GM19025 (cell line): ENCODE results near the gene SYNM.
"Not testable (repeated sequence)": the region's sequence is repeated elsewhere in the genome, so short reads cannot be mapped to it uniquely, and the experiment has no call there.

Experiments
- ATAC-seq: cut with Tn5 transposase; IDR thresholded peaks from one replicate; pipeline ENCODE4 v1.9.1; 2021; ENCODE audit warnings: mild to moderate bottlenecking, low read depth, moderate library complexity; ENCODE audit not compliant: unreplicated experiment

SYNM gene

DNA sequence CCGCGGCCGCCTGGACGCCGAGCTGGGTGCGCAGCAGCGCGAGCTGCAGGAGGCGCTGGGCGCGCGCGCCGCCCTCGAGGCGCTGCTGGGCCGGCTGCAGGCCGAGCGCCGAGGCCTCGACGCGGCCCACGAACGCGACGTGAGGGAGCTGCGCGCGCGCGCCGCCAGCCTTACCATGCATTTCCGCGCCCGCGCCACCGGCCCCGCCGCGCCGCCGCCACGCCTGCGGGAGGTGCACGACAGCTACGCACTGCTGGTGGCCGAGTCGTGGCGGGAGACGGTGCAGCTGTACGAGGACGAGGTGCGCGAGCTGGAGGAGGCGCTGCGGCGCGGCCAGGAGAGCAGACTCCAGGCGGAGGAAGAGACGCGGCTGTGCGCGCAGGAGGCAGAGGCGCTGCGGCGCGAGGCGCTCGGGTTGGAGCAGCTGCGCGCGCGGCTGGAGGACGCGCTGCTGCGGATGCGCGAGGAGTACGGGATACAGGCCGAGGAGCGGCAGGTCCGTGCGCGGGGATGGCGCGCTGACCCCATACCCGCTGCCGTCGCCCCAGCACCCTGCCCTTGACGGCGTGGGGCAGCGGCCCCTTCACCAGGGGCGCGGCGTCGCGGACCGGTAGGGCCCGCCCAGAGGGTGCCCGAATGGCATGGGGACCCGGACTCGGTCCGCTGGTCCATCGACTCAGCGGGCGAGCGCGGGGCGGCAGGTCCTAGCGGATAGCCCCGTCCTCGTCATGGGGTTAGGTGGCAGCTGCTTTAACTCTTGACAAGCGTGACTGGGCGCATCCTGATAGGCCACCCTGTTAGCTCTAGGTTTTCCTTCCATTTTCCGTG lies 848 bp downstream of the SYNM start:
- ATAC-seq, result peak; percentile 35

DNA sequence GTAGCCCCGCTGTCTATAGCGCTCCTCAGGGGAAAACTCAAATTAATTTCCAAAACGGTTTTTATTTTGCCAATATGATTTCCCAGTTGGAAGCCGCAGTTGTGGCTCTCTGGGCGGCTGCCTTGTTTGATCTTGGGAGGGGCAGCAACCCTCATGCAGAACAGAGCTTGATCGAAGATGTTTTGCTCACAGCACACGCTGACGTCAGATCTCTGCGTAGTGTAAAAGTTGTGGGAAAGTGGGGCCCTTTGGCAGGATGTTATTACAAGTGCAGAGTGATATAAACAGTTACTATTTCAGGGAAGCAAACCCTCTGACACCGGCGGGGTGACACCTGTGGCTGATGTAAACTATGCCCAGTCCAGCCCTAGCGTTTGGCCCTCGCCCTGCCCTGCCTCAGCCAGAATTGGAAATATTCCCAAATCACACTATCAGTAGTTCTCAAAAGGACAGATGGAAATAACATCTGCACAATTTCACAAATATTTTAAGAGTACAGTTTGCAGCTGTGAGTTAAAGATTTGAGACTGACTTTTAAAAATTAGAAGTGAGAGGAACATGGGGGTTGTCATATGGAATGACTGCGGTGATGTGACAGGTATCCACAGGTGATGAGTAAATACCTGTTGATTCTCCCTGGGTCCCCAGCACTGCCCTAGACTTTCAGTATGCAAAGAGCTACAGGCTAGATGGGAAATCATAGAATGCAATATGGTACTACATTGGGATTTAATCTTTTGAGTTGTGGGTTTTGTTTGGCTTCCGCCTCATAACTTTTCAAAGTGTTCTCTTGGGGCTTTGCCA lies 1.7 kb downstream of the SYNM start:
- ATAC-seq, result no peak

DNA sequence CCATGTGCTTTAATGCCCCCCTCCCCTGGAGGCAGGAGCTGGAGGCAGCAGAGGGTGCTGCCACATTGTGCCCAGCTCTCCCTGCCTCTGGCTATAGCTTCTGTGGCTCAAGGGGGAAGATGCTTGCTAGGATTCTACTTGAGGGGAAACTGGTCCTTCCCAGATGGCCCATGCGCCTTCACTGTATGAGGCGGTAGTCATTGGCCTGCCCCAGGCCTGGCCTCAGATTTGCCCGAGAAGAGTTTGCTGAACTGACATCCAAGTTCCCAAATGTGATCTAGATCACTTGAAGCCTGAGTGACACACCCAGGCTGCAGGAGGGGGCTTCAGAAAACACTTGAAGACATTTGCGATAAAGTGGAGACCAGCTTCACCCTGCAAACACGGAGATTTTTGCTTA lies 4.1 kb downstream of the SYNM start:
- no peak for ATAC-seq

DNA sequence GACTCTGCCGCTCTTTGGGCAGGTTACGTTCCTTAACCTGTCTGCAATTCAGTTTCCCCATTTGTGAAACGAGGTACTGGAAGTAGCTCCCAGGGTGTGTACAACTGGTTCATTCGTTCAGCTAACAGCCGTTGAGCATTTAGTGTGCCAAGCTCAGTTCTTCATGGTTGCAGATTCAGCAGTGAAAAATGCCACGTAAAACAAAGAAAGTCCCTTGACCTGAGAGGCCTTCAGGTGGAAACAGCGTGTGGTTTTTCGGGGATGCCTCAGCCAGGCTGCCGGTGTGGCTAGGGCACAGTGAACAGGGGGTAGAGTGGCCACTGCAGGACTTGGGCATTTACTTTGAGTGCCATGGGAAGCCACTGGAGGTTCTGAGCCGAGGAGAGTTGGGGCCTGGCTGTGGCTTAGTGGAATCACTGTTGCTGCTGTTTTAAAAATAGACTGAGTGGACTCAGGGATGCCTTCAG lies 4.7 kb downstream of the SYNM start:
- ATAC-seq, result no peak

DNA sequence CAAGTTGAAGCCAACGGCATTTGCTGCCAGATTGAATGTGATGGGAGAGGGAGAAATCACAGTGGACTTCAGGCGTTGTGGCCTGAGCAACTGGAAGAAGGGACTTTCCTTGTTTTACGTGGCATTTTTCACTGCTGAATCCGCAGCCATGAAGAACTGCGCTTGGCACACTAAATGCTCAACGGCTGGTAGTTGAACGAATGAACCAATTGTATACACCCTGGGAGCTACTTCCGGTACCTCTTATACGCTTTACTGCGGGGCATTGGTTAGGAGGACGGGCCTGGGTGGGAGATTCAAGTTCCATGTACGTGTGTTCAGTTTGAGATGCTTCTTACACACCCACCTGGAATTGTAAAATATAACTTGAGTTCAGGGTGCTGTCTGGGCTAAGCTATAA lies 5.2 kb downstream of the SYNM start:
- no peak for ATAC-seq

DNA sequence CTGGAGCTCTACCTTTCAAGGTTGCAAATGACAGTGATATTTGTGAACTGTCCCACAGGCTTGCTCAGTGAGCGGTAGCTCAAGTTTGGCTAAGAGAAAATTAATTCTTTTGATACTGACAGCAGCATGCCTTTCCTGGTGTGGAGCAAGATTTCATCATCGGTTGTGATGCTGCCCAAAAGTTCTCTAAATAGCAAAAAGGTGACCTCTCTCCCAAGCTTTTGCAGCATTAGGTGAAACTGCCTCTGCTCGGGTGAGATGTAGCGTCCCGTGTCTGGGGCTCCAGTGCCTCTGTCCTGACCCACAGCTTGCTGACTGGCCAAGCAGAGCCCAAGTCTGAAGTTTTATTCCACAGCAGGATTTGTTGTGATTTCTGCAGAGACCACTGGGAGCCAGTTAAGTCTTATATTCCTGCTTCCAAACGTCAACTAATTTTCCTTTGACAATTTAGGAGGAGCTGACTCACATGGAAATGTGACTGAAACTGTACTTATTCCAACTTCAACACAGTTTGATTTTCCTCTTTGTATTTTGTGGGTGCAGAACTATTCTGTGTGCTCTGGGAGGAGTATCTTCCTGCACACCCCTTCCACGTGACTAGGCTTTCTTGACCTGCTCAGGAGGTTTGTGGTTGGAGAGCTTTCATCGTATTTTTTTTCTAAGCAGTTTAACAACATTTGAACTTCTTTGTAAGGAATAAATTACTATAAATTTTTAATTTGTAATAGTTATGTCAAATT lies 5.9 kb downstream of the SYNM start:
- no peak for ATAC-seq

DNA sequence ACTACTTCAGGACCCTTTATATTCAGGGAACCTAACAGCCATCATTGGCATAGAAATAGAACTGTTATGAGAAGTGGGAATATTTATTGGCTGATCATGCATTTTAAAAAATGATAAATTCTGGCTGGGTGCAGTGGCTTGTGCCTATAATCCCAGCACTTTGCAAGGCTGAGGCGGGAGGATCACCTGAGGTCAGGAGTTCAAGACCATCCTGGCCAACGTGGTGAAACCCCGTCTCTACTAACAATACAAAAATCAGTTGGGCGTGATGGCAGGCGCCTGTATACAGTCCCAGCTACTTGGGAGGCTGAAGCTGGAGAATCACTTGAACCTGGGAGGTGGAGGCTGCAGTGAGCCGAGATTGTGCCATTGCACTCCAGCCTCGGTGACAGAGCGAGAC lies 6.8 kb downstream of the SYNM start:
- not testable (repeated sequence) for ATAC-seq

DNA sequence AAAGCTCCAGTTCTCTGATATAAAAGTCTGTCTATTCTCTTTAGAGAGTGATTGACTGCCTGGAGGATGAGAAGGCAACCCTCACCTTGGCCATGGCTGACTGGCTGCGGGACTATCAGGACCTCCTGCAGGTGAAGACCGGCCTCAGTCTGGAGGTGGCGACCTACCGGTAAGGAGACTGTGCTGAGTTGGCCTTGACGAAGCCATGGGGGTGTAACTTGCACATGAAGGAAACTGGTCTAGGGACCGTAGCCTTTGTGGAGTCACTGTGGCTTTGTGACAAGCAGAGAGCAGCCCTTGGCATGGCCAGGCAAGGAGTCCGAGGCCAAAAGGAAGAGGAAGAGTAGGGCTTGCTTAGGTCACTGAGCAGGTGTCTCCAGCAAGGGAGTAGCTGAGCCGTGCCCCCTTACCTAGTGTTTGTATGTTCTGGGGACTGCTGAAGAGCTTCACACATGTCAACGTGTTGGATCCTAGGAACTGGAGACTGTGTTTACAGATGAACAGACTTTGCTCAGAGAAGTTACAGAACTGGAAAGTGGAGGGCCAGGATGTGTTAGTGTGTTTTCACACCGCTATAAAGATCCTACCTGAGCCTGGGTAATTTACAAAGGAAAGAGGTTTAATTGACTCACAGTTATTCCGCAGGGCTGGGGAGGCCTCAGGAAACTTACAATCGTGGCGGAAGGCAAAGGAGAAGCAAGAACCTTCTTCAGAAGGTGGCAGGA lies 8.8 kb downstream of the SYNM start:
- no peak for ATAC-seq

DNA sequence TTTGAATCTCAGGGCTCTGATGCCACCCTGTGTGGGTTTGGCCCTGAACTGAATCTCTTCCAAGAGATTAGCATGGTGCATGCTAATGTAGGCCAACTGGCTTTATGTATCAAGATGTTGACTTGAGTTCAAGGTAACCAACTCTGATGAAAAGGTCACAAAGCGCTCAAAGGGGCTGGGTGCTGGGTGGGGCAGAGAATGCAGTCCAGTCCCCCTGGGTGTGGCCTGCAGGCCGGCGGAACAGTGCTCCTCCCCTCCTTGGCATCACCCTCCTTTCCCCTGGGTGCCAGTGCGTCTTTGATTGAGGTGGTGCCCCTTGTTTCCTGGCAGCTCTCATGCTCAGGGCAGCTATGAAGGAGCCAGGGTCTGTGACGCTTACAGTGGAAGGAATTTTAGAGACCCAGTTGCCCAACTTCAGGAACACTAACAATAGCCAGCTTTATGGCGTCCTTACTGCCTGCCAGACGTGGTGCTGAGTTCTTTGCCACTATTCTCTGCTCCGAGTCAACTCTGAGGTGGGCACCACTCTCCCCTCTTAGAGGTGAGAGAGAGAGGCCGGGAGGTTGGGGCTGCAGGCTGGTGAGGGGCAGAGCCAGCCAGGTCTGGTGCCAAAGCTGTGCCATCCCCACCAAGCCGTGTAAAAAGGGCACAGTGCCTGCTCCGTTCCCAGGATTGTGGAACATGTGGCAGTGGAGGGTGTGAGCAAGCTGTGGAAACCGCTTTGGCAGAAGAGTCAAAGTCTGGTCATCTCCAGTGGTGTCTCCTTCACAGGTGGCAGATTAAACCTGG lies 9.8 kb downstream of the SYNM start:
- ATAC-seq, result no peak

DNA sequence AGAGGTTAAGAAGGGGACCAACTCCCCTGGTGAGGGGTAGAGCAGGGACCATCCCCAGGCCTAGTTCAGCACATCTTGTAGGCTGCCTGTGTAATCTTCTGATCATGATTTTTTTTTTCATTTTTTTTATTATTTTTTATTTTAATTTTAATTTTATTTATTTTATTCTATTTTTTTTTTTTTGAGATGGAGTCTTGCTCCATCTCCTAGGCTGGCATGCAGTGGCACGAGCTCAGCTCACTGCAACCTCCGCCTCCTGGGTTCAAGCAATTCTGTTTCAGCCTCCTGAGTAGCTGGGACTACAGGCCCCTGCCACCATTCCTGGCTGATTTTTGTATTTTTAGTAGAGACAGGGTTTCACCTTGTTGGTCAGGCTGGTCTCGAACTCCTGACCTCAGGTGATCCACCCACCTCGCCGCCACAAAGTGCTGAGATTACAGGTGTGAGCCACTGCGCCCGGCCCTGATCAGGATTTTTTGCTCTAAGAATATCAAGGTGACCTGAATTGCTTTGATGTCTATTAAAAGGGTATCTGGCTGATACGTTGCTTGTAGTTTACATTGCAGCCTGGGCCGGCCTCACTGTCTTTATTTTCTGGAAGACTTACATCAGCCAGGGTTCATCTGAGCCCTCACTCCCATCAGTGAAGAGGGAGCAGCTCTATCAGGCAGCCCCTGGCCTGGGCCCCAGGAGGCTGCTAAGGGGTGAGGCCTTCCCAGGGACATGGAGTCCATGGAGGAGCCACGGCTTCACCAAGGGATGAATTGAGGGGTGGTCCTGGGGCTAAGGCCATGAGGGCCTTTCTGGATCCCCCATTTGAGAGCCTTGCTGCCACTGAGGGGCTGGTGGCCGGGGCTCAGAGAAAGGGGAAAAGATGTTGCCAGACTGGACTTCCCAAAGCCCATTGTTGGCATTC lies 10.7 kb downstream of the SYNM start:
- ATAC-seq, result no peak

DNA sequence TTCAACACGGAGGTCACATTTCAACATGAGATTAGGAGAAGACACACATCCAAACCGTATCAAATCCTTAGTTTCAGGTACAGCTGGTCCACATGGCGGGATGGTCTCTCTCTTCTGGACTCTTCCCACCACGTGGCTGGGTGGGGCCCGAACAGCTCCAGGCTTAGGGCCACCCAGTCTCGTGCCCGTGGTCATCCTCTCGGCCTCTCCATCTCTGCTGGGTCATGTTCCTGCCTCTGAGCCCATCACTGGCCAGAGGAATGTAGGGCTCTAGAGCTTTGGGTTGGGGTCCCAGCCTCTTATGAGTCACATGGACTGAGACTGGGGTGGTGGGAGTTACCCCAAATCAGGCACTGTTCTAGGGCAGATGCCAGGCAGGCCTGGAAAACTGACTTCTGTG lies 12.2 kb downstream of the SYNM start:
- no peak for ATAC-seq

DNA sequence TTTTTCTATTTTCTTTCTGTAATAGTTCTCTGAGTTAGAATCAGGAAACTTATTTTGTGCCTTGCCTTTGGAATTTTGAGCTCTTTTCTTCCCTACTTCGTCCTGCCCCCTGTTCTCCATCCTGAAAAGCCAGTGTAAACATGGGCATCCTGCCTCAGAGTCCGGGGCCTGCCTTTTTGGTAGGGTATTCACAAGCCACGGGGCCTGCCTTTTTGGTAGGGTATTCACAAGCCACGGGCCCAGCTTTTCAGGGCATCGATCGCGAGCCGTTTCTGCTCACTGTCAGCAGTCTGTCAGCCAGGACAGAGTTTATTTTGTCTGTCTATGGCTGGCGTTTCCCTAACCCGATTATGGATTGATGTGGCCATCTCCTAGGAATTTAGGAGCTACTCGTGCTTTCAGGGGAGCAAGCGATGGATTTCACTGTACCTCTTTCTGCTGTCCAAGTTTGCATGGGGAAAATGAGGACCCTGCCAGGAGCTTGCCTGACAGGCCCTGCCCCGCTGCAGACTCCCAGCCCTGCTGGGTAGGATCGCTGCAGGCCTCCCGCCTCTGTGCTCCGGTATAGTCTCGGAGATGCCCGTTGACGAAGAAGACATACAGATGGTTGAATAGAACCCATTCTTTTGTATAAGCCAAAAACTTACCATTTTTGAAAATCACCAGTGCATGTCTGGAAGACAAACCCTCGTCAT lies 12.8 kb downstream of the SYNM start:
- ATAC-seq, result no peak

DNA sequence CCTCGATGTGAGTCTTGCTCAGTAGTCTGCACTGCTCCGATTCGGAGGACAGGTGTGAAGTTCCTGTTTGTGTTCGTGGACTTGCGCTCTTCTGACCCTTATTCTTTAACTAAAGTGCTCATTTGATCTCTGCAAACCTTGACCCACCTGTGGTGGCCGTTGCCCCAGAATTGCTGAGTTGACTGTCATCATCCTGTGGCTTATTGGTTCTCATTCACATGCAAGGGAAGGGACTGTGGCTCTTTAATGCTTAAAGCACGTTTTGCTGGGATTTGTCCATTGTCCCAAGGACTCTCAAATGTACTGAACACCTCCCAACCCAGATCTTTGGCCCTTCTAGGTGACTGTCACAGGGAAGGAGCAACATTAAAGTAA lies 13.4 kb downstream of the SYNM start:
- ATAC-seq, result no peak

DNA sequence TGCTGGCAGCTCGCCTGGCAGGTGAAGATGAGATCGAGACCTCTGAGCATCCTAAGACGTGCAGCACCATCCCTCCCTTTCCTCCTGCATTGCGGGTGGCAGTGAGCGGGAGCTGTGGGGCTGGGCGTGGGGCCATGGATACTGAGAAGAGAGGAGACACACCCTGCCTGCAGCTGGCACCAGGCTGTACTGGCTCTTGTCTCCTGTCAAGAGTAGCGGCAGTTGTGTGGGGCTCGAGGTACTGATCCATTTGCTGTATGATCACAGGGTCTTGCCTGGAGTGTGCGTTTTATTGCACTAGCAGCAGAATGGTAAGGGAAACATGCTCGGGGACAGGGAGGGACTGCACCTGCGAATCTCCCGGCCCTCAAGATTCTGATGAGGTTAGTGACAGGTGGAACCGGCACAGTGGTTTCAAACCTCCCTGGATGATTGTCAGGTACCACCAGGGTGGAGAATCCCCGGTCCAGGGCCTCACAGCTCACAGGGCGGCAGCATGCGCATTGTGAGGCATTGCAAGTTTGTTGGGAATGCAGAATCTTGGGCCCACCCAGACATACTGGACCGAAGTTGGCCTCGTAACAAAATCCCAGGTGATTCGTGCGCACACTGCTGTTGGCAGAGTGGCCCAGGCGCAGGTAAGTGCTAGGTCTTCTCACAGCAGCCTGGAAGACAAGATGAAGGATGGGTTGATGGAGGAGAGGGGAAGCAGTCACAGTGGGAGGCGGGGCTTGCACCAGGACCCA lies 14.1 kb downstream of the SYNM start:
- no peak for ATAC-seq

DNA sequence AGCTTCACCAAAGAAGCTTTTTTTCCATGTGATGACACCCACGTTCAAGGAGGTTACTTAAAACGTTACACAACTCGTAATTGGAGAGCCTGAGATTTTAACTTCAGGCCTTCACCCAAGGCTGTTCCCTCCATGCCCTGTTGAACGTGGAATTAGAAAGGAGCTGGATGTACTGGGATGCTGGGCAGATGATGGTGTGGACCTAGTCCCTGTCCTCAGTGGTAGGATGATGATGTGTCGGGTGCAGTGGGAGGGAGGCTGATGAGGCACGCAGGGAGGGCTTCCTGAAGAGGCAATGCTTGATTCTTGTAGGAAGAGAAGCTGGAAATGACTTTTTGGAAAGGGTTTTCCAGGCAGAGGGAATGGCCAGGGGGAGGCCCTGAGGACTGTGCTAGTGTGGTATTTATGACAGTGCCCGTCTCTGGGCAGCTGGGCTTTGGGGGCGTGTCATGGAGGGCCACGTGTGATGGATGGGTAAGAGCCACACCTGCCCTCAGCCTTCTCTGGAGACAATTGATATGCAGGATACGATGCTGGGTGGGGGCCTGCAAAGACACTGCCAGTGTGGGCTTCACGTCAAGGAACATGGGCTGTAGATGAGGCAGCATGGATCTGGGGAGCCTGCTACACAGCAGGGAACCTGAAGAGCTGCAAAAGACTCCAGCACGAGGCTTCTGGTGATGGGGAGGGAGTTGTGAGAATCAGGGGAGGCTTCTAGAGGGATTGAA lies 15.3 kb downstream of the SYNM start:
- no peak for ATAC-seq

DNA sequence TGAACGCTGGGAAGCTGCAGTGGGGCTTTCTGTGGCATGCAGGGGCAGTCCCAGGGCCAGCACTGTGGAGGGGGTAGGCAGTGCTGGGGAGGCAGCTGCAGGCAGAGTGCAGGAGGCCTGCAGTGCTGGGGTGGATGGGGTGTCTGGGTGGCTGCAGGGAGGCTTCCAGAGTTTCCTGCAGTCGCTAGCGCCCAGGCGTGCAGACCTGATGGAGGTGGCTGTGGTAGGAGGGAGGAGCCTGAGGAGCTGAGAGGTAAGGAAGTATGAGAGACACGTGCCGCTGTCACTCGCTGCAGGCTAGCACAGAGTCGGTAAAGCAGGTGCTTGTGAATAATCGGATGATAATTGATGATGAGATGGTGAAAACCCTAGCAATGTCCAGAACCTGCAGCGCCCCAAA lies 16.3 kb downstream of the SYNM start:
- ATAC-seq, result no peak
